HepG2 (cell line): ENCODE results near the gene DDAH1. TPM values are rescaled to one million over a fixed set of nuclear protein-coding genes. Genes with fewer than 3 reads are reported as not detected.

Experiments
- CBX5 ChIP-seq: sonication (generic); formaldehyde crosslinking; IDR thresholded peaks from 2 replicates; pipeline ENCODE4 v1.4.0; 2020; ENCODE audit warnings: missing genetic modification reagents, borderline replicate concordance
- CC2D1A ChIP-seq: sonication (generic); formaldehyde crosslinking; IDR thresholded peaks from 2 replicates; pipeline ENCODE4 v1.8.1; 2023; ENCODE audit warnings: mild to moderate bottlenecking, missing genetic modification reagents
- CEBPZ ChIP-seq: IDR thresholded peaks from 2 replicates; pipeline ENCODE4 v1.6.1; 2012; ENCODE audit warnings: low read length, improper control_type of control experiment
- CHCHD3 ChIP-seq: sonication (generic); formaldehyde crosslinking; IDR thresholded peaks from 2 replicates; pipeline ENCODE4 v1.8.0; 2022; ENCODE audit warnings: mild to moderate bottlenecking, missing genetic modification reagents, moderate library complexity
- ELF3 ChIP-seq: IDR thresholded peaks from 2 replicates; pipeline ENCODE4 v1.6.1; 2016; ENCODE audit warnings: missing genetic modification reagents, missing compliant biosample characterization
- HMG20A ChIP-seq: IDR thresholded peaks from 2 replicates; pipeline ENCODE4 v1.6.1; 2016; ENCODE audit warnings: borderline replicate concordance
- MAFG ChIP-seq: sonication (generic); formaldehyde crosslinking; IDR thresholded peaks from 2 replicates; pipeline ENCODE4 v1.5.1; 2020; ENCODE audit warnings: mild to moderate bottlenecking, missing genetic modification reagents
- MXD1 ChIP-seq: sonication (generic); formaldehyde crosslinking; IDR thresholded peaks from 2 replicates; pipeline ENCODE4 v1.4.0; 2020; ENCODE audit warnings: mild to moderate bottlenecking, missing genetic modification reagents
- PATZ1 ChIP-seq: sonication (generic); formaldehyde crosslinking; IDR thresholded peaks from 2 replicates; pipeline ENCODE4 v1.4.0; 2020; ENCODE audit warnings: missing genetic modification reagents
- POLR2AphosphoS5 ChIP-seq: IDR thresholded peaks from 2 replicates; pipeline ENCODE4 v1.6.1; 2012; ENCODE audit warnings: low read depth, low read length
- PPARG ChIP-seq: conservative IDR thresholded peaks from 2 replicates; pipeline ENCODE4 v1.6.1; 2016; ENCODE audit warnings: missing biosample characterization, missing genetic modification reagents
- PRPF4 ChIP-seq: fragments of 200-400 bp; formaldehyde crosslinking; IDR thresholded peaks from 2 replicates; pipeline ENCODE4 v1.6.1; 2016; ENCODE audit warnings: low read length, low read depth; ENCODE audit not compliant: poor library complexity, severe bottlenecking
- REPIN1 ChIP-seq: sonication (generic); formaldehyde crosslinking; IDR thresholded peaks from 2 replicates; pipeline ENCODE4 v1.8.0; 2022; ENCODE audit warnings: missing genetic modification reagents, low read depth, mild to moderate bottlenecking, borderline replicate concordance
- STAG1 ChIP-seq: sonication (generic); formaldehyde crosslinking; IDR thresholded peaks from 2 replicates; pipeline ENCODE4 v1.4.0; 2020; ENCODE audit warnings: missing genetic modification reagents
- THAP8 ChIP-seq: sonication (generic); formaldehyde crosslinking; IDR thresholded peaks from 2 replicates; pipeline ENCODE4 v1.5.1; 2020; ENCODE audit warnings: missing genetic modification reagents, mild to moderate bottlenecking, borderline replicate concordance
- THYN1 ChIP-seq: sonication (generic); formaldehyde crosslinking; IDR thresholded peaks from 2 replicates; pipeline ENCODE4 v1.8.1; 2023; ENCODE audit warnings: low read depth, mild to moderate bottlenecking, moderate library complexity, missing genetic modification reagents, borderline replicate concordance
- ZNF232 ChIP-seq: sonication (generic); formaldehyde crosslinking; IDR thresholded peaks from 2 replicates; pipeline ENCODE4 v1.4.0; 2020; ENCODE audit warnings: missing genetic modification reagents, borderline replicate concordance
- ZNF576 ChIP-seq: sonication (generic); formaldehyde crosslinking; IDR thresholded peaks from 2 replicates; pipeline ENCODE4 v1.4.0; 2020; ENCODE audit warnings: mild to moderate bottlenecking, missing genetic modification reagents
- ZNF816 ChIP-seq: sonication (generic); formaldehyde crosslinking; IDR thresholded peaks from 2 replicates; pipeline ENCODE4 v1.8.0; 2022; ENCODE audit warnings: missing genetic modification reagents, mild to moderate bottlenecking, borderline replicate concordance
- ZSCAN29 ChIP-seq: sonication (generic); formaldehyde crosslinking; conservative IDR thresholded peaks from 2 replicates; pipeline ENCODE4 v1.4.0; 2020; ENCODE audit warnings: mild to moderate bottlenecking, missing genetic modification reagents
- ZSCAN5A ChIP-seq: sonication (generic); formaldehyde crosslinking; IDR thresholded peaks from 2 replicates; pipeline ENCODE4 v1.8.0; 2022; ENCODE audit warnings: mild to moderate bottlenecking, missing genetic modification reagents, borderline replicate concordance
- polyA plus RNA-seq, 8 experiments: library from polyadenylated mRNA; depleted of rRNA in 3 of 8; stranded (reverse) in 7 of 8; unstranded in 1 of 8; fragments of >200 nt; fragmentation: Illumina TruSeq in 4 of 8; extraction: Trizol in 4 of 8; gene quantifications; 2 replicates each; pipeline versions ENCODE4 v1.2.1 to v1.2.3, GENCODE V29; 2011 to 2016; ENCODE audit warnings: low read depth in 4 of 8, missing spikeins in 1 of 8, mixed read lengths in 1 of 8; ENCODE audit not compliant: insufficient read depth in 1 of 8
- total RNA-seq, 5 experiments: library from RNA; depleted of rRNA; stranded (reverse); fragments of >200 nt; fragmentation: Illumina TruSeq; extraction: Trizol; gene quantifications; 2 replicates each; pipeline ENCODE4 v1.2.3, GENCODE V29; 2016; ENCODE audit warnings: low read depth in 1 of 5

Gene DDAH1
- total and polyA plus RNA-seq, 2 of the 13 experiments (the other 11 are each of a cell fraction or from before 2014, with no cell fraction given): 39.7 to 64.4 TPM

- TF ChIP-seq CBX5 (CRISPR knock-in tag) (no peak), ELF3 (CRISPR knock-in tag) (no peak), PPARG (CRISPR knock-in tag) (no peak), PRPF4 (no peak), POLR2AphosphoS5 (0 out of 2 replicates have a peak, but pooled peaks have one; percentile 14), ZNF232 (CRISPR knock-in tag) (no peak), ZNF816 (no peak), THYN1 (CRISPR knock-in tag) (no peak), REPIN1 (CRISPR knock-in tag) (peak; percentile 26; the same call in 1 of the 2 replicates), MXD1 (CRISPR knock-in tag) (peak; percentile 37; the same call in 1 of the 2 replicates), HMG20A (CRISPR knock-in tag) (no peak), ZSCAN29 (no peak), CC2D1A (CRISPR knock-in tag) (no peak), CEBPZ (no peak), MAFG (CRISPR knock-in tag) (no peak), ZSCAN5A (CRISPR knock-in tag) (no peak), CHCHD3 (no peak), PATZ1 (CRISPR knock-in tag) (no peak), ZNF576 (CRISPR knock-in tag) (no peak), STAG1 (CRISPR knock-in tag) (peak; percentile 16; the same call in 1 of the 2 replicates), THAP8 (CRISPR knock-in tag) (no peak)
Measured at GRCh38 chr1:85465099-85465785, at the start of gene DDAH1 (continued).
